ENCODE measurements around the gene PKIB. TPM values are rescaled to one million over a fixed set of nuclear protein-coding genes. Genes with fewer than 3 reads are reported as not detected.

The PKIB gene
- total RNA-seq, 1 donor from 2014 or later: 2.1 TPM

DNA sequence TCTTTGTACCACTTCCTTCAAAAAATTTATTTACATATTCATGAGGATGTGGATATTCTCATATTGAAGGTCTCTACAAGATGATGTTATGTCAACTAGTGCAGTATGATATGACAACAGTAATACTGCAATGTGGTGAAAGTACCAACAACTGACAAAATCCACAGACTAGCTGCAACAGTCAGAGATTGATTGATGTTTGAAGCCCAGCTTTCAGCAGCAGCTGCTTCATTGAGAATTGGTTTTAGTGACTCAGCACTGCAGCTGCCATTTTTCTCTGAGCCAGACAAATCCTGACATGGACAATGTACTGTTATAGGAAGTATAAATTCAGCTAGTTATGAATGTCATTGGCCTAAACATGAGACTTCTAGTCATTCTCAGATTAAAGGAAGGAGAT lies 53.8 kb downstream of the PKIB start:
- DNase-seq (ENCODE audit: low spot score): no peak
- no peak for ATAC-seq

GRCh38 chr6:122665929-122666328 lies 55.7 kb downstream of the PKIB start:
- no peak for DNase-seq (ENCODE audit: low spot score)
- no peak for ATAC-seq

DNA sequence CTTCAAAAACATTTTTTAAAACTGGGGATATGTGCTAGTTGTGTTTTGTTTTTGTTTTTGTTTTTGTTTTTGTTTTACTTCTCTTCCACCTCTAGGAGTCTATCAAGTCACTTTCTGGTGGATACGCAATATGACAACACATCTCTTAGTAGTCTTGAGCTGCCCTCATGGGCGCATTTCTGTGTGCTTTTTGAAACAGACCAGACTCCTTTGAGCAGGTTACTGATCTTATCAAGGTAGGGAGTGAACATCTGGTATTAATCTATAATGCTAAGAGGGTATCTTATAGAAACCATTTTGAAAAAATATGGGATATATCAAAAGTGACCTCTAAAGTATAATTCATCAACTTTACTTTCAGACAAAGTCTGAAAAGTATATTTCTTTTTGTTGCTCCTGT lies 56.2 kb downstream of the PKIB start:
- ATAC-seq: no peak
- DNase-seq (ENCODE audit: low spot score): no peak

DNA sequence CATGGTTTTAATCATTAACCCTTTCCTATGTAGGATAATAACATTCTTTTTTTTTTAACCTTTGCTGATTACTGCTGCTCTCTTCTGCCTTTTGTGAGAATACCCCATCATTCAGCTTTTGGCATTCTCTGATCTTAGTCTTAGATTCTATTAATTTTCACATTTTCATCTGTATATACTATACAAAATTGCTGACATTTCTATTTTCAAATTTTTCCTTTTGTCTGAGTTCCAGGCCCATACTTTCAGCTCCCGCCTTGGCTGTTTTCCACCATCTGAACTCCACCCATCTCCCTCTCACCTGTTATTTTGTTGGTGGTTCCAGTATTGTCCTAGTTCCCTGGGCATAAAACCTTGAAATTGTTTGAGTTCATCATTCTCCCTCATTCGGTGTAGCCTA lies 59.2 kb downstream of the PKIB start:
- no peak for ATAC-seq
- DNase-seq (ENCODE audit: low spot score): no peak

DNA sequence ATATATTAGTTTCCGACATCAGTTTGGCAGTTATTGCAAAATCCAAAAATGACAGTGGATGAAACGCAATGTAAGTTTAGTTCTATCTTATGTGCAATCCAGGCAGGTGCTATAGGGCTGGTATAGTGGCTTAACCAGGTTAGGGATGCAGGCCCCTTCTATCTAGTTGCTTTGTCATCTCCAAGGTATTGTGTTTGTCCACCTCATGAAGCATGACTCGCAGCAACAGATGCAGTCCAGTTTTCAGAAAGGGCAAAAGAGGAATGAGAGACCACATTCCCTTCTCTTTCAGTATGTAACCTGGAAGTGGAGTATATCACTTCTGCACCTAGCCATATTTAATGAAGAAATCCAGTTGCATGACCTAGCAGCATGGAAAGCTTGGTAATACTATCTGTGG lies 59.7 kb downstream of the PKIB start:
- ATAC-seq (no peak), DNase-seq (ENCODE audit: low spot score) (no peak)

GRCh38 chr6:122671251-122671650 lies 61.0 kb downstream of the PKIB start:
- ATAC-seq (no peak), DNase-seq (ENCODE audit: low spot score) (no peak)

- DNase-seq (ENCODE audit: low spot score): no peak
- no peak for ATAC-seq
Measured at GRCh38 chr6:122673343-122673961, 63.2 kb downstream of the PKIB start.

DNA sequence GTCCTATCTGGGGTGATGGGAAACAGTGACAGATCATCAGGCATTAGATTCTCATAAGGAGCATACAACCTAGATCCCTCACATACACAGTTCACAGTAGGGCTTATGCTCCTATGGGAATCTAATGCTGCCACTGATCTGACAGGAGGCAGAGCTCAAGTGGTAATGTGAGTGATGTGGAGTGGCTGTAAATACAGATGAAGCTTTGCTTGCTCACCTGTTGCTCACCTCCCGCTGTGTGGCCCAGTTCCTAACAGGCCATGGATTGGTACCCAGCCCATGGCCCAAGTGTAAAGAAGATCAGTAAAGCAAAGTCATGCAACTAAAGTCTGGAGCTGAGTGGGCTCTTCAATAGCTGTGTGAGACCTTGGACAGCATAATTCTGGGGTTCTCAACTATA lies 65.9 kb downstream of the PKIB start:
- ATAC-seq (no peak), DNase-seq (ENCODE audit: low spot score) (no peak)

GRCh38 chr6:122676688-122677087 lies 66.5 kb downstream of the PKIB start:
- ATAC-seq: no peak
- DNase-seq (ENCODE audit: low spot score): no peak

GRCh38 chr6:122677406-122677805 lies 67.2 kb downstream of the PKIB start:
- DNase-seq (ENCODE audit: low spot score) (no peak), ATAC-seq (no peak)

DNA sequence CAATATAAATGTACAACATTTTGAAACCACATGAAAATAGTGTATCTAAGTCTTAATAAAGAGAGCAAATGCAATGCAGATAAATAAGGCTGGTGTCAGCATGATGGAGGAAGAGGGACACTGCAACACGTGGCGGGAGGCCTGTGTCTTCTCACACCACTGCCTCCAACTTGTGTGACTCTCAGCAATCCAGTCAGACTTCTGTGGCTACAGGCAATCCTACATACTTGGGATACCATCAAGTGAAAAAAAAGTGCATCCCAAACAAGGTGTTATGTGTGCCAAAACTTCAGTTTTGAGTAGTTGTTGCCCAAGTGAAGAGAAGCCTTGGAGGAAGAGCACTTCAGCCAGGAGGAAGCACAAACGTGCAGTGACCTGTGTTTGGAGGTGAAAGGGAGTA lies 68.6 kb downstream of the PKIB start:
- ATAC-seq: no peak
- no peak for DNase-seq (ENCODE audit: low spot score)

GRCh38 chr6:122681705-122682104 lies 71.5 kb downstream of the PKIB start:
- ATAC-seq (no peak), DNase-seq (ENCODE audit: low spot score) (no peak)

DNA sequence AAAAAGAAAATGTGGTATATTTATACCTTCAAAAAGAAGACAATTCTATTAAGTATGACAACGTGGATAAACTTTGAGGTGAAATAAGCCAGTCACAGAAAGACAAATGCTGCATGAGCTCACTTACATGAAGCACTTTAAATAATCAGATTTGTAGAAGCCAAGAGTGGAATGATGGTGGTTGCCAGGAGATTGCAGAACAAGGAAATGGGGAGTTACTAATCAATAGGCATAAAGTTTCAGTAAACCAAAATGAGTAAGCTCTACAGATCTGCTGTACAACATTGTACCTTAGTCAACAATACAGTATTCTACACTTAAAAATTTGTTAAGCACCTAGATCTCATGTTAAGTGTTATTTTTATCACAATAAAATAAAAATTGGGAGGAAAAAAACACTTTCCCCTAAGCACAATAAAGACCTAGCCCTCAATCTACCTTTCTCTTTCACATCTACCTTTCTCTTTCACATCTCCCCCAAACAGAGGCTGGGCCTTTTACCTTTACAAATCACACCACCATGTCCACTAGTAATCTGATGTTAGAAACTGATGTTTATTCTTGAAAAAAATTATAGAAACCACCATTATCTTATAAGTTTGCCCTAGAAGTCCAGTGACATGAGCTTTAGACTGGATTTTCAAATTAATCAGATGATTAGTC lies 73.9 kb downstream of the PKIB start:
- DNase-seq (ENCODE audit: low spot score): no peak
- ATAC-seq: no peak

DNA sequence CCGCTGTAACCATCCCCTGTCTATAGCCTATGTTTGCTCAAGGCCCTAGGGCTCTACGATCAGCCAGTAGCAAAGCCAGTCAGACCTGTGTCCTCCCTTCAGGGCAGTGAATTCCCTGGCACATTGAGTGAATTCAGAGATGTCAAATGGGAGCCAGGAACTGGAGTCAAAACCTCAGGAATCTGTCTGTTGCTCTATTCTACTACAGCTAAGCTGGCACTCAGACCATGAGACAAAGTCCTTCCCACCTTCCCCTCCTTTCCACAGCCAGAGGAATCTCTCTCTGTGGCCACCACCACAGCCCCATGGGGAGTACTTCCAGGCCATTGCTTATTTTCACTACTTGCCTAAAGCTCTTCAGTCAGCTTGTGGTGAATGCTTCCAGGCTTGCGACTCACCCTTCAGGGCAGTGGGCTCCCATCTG lies 82.0 kb downstream of the PKIB start:
- ATAC-seq (no peak), DNase-seq (ENCODE audit: low spot score) (no peak)

DNA sequence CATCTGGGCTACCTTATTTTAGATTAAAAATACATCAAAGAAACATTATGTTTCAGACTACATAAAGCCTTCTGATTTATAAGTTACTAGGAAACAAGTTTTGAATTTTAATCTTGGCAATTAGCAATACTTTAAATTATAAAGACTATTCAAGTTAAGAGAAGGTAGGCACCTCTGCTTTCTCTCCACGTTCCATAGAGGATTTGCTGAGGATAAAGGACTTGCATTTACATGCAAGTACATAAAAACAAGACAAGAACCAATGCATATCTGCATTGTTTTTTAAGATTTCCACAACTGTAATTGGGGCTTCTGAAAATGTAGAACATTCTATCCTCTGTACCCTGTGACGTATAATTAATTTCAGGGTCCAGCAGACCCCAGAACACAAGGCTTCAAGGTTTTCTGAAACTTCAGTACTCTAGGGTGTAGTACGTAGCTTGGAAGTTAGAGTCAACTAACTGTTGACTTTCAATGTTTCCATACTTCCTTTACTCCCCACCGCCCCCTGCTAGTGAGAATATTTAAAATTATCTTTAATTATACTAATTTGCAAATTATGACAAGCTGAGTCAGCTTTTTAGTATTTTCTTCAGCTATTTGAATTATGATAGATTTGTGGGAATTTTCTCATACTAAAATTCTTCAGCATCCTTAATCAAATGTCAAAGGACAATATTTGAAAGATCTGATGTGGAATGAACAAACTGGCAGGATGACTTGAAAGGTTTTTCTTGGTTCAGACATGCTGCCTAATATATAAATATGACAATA lies 82.8 kb downstream of the PKIB start:
- ATAC-seq (no peak), DNase-seq (ENCODE audit: low spot score) (no peak)

DNA sequence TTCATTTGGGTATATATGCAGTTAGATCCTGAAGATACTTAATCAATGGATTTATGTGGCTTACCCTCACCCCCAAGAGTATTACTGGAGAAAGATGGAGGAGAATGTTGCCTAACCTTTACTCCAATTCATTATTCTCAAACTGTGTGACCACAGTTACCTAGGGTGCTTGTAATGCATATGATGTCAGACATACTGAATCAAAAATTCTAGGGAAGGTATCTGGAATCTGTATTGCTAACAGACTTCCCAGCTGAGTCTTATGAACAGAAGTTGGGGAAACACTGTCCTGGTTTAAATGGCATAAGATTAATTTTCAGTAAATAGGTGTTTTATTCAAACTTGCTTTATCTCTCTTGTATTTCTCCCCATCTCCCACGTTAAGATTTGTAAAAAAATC lies 83.9 kb downstream of the PKIB start:
- no peak for ATAC-seq
- no peak for DNase-seq (ENCODE audit: low spot score)

DNA sequence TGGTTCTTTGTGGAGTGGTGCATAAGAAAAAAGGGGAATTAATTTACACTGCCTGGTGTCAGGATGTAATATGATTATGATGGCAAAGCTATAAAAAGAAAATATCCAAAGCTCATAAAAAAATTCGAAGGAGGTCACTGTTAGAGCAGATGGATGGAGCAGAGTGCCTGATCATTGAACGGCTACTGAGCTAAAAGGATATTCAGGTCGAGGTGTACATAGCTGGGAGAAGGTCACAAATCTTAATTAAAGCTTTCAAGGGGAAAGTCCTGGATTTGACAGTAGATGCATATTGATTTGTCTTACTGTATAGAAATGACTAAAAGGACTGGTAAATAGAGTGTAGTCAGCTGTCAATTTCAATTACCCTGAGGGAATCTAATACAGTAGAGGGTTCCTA lies 84.4 kb downstream of the PKIB start:
- DNase-seq (ENCODE audit: low spot score) (no peak), ATAC-seq (no peak)

- ATAC-seq (no peak), DNase-seq (ENCODE audit: low spot score) (no peak)
Measured at GRCh38 chr6:122695188-122695587, 85.0 kb downstream of the PKIB start.

GRCh38 chr6:122696079-122696478 lies 85.9 kb downstream of the PKIB start:
- DNase-seq (ENCODE audit: low spot score): no peak
- ATAC-seq: no peak

GRCh38 chr6:122696853-122697252 lies 86.6 kb downstream of the PKIB start:
- DNase-seq (ENCODE audit: low spot score): no peak
- no peak for ATAC-seq

GRCh38 chr6:122697458-122697857 lies 87.3 kb downstream of the PKIB start:
- ATAC-seq: no peak

GRCh38 chr6:122701666-122702065 lies 91.5 kb downstream of the PKIB start:
- no peak for DNase-seq (ENCODE audit: low spot score)
- ATAC-seq: no peak

More at GRCh38 chr6:122697458-122697857, 87.3 kb downstream of the PKIB start:
- no peak for DNase-seq (ENCODE audit: low spot score)

Data from left lobe of liver (tissue), 2 donors.